ENCODE data around the gene DOCK3.

DNA sequence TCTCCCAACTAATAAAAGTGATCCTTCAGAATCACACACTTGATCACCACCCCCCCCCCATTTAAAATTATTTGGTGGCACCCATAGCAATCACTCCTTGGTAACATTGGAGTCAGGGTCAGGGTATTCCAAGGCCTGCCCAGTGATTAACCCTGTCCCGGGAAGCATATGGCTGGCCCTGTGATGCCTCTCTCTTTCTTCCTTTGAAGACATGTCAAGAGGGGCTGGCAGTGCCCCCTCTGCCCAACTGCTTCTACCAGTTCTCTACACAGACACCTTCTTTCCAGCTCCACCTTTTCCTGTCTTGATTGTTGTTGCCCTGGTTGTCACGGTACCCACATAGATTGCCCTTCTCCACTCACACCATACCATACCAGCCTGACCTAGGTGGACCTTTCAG, 679.4 kb downstream of the DOCK3 start:
- TF ChIP-seq POLR2AphosphoS5 (IDR thresholded peaks at IDR 0.05; ENCODE audit: low read depth, low read length) (no peak), POLR2A (IDR thresholded peaks at IDR 0.05; ENCODE audit: low read depth, low read length) (no peak), SPI1 (IDR thresholded peaks at IDR 0.05; ENCODE audit: low read depth, low read length) (no peak), TAF1 (IDR thresholded peaks at IDR 0.05; ENCODE audit: low read depth, low read length) (no peak)

All from GM12891 (cell line).